Breast epithelium (tissue), 4 donors: ENCODE results near the gene PRRT1. TPM values are rescaled to one million over a fixed set of nuclear protein-coding genes. Genes with fewer than 3 reads are reported as not detected.
A peak's percentile ranks its signal among the peaks of the same experiment; 100 is the strongest.

Experiments used
- DNase-seq, 2 donors: peaks; one replicate each; pipeline ENCODE4 v3.0.0-alpha.2; 2019; ENCODE audit warnings: low spot score in 2 of 2
- H3K27ac ChIP-seq, 2 donors: fragments of 200-600 bp; sonication (generic) in 1 of 2; one replicate each; pipeline ENCODE4 v1.5.1; 2016 to 2019; ENCODE audit warnings: mild to moderate bottlenecking in 1 of 2
- H3K27me3 ChIP-seq, 2 donors: fragments of 200-600 bp; sonication (generic) in 1 of 2; one replicate each; pipeline versions ENCODE4 v1.5.1 to v1.6.0; 2017 to 2019; ENCODE audit warnings: control low read depth in 1 of 2, mild to moderate bottlenecking in 1 of 2
- H3K36me3 ChIP-seq: fragments of 200-600 bp; one replicate; pipeline ENCODE4 v1.5.1; 2019
- H3K4me1 ChIP-seq, 2 donors: fragments of 200-600 bp; sonication (generic); one replicate each; pipeline ENCODE4 v1.5.1; 2016 to 2019; ENCODE audit warnings: control low read depth in 1 of 2
- H3K4me3 ChIP-seq, 3 donors: fragments of 200-600 bp; sonication (generic); 1 replicate in 2 of 3; 2 replicates in 1 of 3; pipeline ENCODE4 v1.5.1; 2016 to 2019; ENCODE audit warnings: mild to moderate bottlenecking in 3 of 3, moderate library complexity in 2 of 3
- H3K9me3 ChIP-seq, 2 donors: fragments of 200-600 bp; sonication (generic) in 1 of 2; one replicate each; pipeline ENCODE4 v1.5.1; 2016 to 2019; ENCODE audit warnings: control low read depth in 1 of 2
- POLR2A ChIP-seq: fragments of 450-650 bp; IDR thresholded peaks from one replicate; pipeline ENCODE4 v1.6.1; 2016; ENCODE audit warnings: antibody characterized with exemption, mild to moderate bottlenecking, moderate library complexity
- POLR2AphosphoS5 ChIP-seq, 3 donors: sonication (generic); formaldehyde crosslinking; IDR thresholded peaks; one replicate each; pipeline ENCODE4 v1.6.1; 2017; ENCODE audit warnings: antibody characterized with exemption in 3 of 3
- intact Hi-C: fragments of 100-400 bp; cut with DNase I; formaldehyde crosslinking; loops from one replicate; pipeline ENCODE4 v1.15.1; 2023; ENCODE audit warnings: low total_unique reads
- total RNA-seq, 3 donors: library from RNA; depleted of rRNA; stranded (reverse); fragments of >200 nt; gene quantifications; one replicate each; pipeline ENCODE4 v1.1.0, GENCODE V29; 2016
- TF ChIP-seq, protein P1 (sequence below), 3 donors: fragments of 450-650 bp; IDR thresholded peaks; one replicate each; pipeline ENCODE4 v1.5.1; 2016 to 2017; ENCODE audit warnings: antibody characterized with exemption in 3 of 3, mild to moderate bottlenecking in 3 of 3, moderate library complexity in 3 of 3

The PRRT1 gene
- total RNA-seq, 3 donors from 2014 or later = 0.48 to 2.8 (median 1.3) TPM

DNA sequence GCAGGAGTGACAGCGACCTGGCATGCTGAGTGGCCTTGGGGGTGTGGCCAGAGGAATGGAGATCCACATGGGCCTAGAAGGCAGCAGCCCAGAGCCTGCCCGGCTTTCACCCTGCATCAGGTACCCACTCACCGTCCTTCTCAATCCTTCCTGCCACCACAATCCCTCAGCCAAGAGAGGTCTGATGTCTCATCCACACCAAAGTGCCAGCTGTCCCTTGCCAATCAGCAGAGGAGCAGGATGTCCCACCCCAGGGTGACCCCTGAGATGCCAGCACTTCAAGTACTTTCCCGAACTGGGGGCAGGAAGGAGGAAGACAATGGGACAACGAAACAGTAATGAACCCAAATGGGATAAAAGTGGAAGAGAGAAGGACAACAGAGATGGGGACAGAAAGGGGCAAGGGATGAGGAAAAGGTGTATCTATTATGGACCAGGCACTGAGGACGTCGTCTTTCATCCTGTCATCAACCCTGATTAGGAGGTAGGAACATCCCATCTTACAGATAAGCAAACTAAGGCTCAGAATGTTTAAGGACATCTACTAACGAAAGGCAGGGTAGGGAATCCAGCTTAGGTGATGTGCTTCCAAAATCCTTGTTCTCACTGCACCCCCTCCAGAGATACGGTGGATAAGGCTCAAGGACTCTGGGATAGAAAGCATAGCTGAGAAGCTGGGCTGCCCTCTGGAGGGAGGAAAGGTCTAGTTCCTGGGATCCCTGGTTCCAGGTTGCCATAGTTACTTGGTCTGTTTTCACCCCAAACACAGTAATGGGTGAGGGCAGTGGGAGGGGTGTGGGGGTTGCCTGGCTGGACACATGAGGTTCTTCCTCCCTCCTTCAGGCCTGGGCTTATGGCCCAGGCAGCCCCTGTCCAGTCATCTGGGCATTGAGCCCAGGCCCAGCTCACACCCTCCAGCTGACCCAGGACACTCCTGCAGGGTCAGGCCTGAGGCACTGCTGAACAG is 38.1 kb downstream of the PRRT1 start:
- DNase-seq = peak in 1 of 2 donors; percentile 68
- Histone ChIP-seq H3K27me3 (peaks cover 0 to 5% of the 10 kb centered on the region in 2 donors), H3K36me3 (peaks cover 4% of the 10 kb centered on the region), H3K4me3 (no peak overlapping the region), H3K9me3 (no peaks in the 10 kb centered on the region), H3K4me1 (no peaks in the 10 kb centered on the region), H3K27ac (peak overlapping the region; percentile 82 to 93)
- no peak for TF ChIP-seq POLR2A
- TF ChIP-seq, protein P1, sequence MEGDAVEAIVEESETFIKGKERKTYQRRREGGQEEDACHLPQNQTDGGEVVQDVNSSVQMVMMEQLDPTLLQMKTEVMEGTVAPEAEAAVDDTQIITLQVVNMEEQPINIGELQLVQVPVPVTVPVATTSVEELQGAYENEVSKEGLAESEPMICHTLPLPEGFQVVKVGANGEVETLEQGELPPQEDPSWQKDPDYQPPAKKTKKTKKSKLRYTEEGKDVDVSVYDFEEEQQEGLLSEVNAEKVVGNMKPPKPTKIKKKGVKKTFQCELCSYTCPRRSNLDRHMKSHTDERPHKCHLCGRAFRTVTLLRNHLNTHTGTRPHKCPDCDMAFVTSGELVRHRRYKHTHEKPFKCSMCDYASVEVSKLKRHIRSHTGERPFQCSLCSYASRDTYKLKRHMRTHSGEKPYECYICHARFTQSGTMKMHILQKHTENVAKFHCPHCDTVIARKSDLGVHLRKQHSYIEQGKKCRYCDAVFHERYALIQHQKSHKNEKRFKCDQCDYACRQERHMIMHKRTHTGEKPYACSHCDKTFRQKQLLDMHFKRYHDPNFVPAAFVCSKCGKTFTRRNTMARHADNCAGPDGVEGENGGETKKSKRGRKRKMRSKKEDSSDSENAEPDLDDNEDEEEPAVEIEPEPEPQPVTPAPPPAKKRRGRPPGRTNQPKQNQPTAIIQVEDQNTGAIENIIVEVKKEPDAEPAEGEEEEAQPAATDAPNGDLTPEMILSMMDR (IDR thresholded peaks at IDR 0.05) = no peak
- peak; percentile 40 to 79 (median 58) for TF ChIP-seq POLR2AphosphoS5 (IDR thresholded peaks at IDR 0.05)
- intact Hi-C loops = no loop called here

DNA sequence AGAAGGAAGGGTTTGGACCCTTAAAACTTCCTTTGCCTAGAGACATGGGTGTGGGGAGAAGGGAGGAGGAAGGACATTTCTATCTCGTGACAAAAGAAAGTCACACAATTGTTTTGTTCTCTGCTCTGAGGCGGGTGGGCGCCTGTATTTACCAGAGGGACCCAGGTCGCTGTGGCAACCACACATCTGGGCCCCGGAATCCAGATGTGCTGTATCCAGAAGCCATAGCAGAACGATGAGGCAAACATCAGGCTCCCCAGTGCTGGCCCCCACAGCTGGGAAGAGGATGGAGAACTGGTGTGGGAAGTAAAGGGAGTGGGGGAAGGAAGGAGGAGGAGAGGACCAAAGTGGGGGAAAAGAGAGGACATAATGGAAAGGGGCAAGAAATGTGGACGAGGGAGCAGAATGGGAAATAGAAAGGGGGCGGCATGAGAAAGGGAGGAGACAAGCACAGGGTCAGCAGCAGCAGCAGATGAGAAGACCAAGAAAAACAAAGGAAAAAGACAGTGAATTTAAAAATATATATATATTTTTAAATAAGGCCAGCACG is 39.2 kb downstream of the PRRT1 start:
- peak in 1 of 2 donors; percentile 43 for DNase-seq
- Histone ChIP-seq H3K36me3 (peaks cover 4% of the 10 kb centered on the region), H3K27me3 (peaks cover 0 to 5% of the 10 kb centered on the region in 2 donors), H3K27ac (peak overlapping the region; percentile 82 to 93), H3K4me3 (no peak overlapping the region), H3K9me3 (no peaks in the 10 kb centered on the region), H3K4me1 (no peaks in the 10 kb centered on the region)
- TF ChIP-seq, protein P1 (IDR thresholded peaks at IDR 0.05) = no peak
- peak in 1 of 3 donors; percentile 41 for TF ChIP-seq POLR2AphosphoS5 (IDR thresholded peaks at IDR 0.05)
- TF ChIP-seq POLR2A = no peak
- intact Hi-C loops = no loop called here

DNA sequence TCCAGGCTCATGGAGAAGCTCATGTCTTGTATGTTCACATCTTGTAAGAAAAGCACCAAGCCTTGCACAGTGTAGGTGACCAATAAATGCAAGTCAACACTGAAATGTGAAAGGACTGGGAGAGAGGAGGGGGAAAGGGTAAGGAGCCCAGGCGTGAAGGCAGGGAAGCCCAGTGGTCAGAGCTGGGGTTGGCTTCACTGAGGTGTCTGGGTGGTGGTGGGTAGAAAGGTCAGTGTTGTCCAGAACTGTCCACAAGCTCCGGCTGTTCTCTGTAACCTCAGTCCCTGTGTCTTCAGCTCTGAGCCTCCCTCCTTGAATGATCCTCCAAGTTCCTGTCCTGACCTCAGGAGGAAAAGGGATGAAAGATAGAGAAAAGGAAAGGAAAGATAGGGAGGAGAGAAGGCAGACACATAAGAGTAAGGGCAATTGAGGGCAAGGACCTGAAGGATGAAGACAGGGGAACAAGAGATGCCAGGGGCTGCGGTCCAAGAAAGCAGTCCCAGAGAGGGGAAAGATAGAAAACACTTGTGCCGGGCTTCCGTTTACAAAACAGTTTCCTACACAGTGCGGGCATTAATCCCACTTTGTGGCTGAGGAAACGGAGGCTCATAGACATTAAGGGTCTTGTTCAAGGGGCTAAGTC is 40.2 kb downstream of the PRRT1 start:
- intact Hi-C loops = no loop called here
- Histone ChIP-seq H3K4me1 (no peaks in the 10 kb centered on the region), H3K27me3 (peaks cover 0 to 5% of the 10 kb centered on the region in 2 donors), H3K27ac (peak overlapping the region; percentile 82 to 93), H3K4me3 (peak overlapping the region in 1 of 3 donors; percentile 8), H3K36me3 (peaks cover 4% of the 10 kb centered on the region), H3K9me3 (no peaks in the 10 kb centered on the region)
- TF ChIP-seq, protein P1 (IDR thresholded peaks at IDR 0.05) = no peak
- TF ChIP-seq POLR2A = no peak
- TF ChIP-seq POLR2AphosphoS5 (IDR thresholded peaks at IDR 0.05) = peak in 1 of 3 donors; percentile 38
- no peak for DNase-seq

DNA sequence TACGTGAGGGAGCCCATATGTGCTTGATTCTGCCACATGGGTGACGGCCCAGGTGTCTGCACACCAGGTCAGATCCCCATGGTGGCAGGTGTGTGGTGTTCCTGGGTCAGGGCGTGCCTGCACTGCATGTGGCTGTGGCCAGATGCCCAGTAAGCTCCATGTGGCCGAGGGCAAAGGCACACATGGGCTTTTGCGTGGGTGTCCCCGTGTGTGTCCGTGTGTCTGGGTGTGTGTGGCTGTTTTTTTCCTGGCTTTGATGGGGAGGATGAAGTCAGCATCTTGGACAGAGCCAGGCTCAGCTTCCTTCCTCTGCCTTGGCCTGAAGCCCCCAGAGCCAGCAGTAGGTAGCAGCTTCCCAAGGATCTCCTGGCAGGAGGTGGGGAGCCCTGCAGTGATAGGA is 41.1 kb downstream of the PRRT1 start:
- Histone ChIP-seq H3K27ac (peak overlapping the region; percentile 82 to 93), H3K36me3 (peaks cover 3% of the 10 kb centered on the region), H3K4me3 (peak overlapping the region in 1 of 3 donors; percentile 61), H3K4me1 (no peaks in the 10 kb centered on the region), H3K9me3 (no peaks in the 10 kb centered on the region), H3K27me3 (peaks cover 0 to 5% of the 10 kb centered on the region in 2 donors)
- DNase-seq = no peak
- intact Hi-C loops = no loop called here
- no peak for TF ChIP-seq POLR2AphosphoS5 (IDR thresholded peaks at IDR 0.05)
- no peak for TF ChIP-seq POLR2A
- TF ChIP-seq, protein P1 (IDR thresholded peaks at IDR 0.05) = no peak
